Right ventricle myocardium inferior (tissue), 1 donor: Measurements from ENCODE around the gene ZNF445. TPM values are rescaled to one million over a fixed set of nuclear protein-coding genes. Genes with fewer than 3 reads are reported as not detected.

Experiments used
- total RNA-seq: library from RNA; stranded (reverse); fragmentation: NEBNext Ultra II Directional; extraction: Animal tissue kit (Norgen Biotek cat#: 25700); gene quantifications from one replicate; pipeline ENCODE4 v1.2.1, GENCODE V29; 2021
- donor health status: DM: no; HTN: yes; CAD: no; lungs with severe emphysema.

Gene ZNF445
- total RNA-seq, 1 donor from 2014 or later = 12.7 TPM

Other genes starting within 250 kb of the ZNF445 start
- not detected for gene TOPAZ1, start 235.8 kb downstream of the ZNF445 start, total RNA-seq
- 32.8 TPM for gene TCAIM, start 138.9 kb downstream of the ZNF445 start, total RNA-seq
- gene ZKSCAN7, start 77.5 kb upstream of the ZNF445 start, total RNA-seq = 2.1 TPM
- 0.49 TPM for gene ZNF660, start 107.3 kb upstream of the ZNF445 start, total RNA-seq
- 12.1 TPM for gene ZNF197, start 147.4 kb upstream of the ZNF445 start, total RNA-seq
- 7.3 TPM for gene ZNF35, start 171.1 kb upstream of the ZNF445 start, total RNA-seq
- 2.4 TPM for gene ZNF502, start 235.0 kb upstream of the ZNF445 start, total RNA-seq